ENCODE results near the gene MAN1A2.

DNA sequence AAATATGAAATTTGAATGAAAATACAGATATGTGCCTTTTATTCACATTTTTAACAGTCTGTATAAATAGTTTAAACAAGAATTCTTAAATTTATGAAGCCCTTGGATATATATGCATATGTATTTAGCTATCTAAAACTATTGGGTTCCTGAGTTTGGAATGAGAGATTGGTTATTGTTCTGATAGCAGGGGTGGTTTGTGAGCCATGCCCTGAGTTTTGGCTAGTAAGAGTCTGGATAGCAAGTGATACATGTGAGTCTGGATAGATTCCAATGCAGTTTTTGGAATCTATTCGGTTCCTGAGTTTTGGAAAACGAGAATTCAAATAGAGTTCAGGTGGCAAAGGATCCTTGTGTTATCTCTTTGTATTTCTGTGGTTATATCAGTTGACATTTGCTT, 2.8 kb downstream of the MAN1A2 start:
- TF ChIP-seq, protein P1, sequence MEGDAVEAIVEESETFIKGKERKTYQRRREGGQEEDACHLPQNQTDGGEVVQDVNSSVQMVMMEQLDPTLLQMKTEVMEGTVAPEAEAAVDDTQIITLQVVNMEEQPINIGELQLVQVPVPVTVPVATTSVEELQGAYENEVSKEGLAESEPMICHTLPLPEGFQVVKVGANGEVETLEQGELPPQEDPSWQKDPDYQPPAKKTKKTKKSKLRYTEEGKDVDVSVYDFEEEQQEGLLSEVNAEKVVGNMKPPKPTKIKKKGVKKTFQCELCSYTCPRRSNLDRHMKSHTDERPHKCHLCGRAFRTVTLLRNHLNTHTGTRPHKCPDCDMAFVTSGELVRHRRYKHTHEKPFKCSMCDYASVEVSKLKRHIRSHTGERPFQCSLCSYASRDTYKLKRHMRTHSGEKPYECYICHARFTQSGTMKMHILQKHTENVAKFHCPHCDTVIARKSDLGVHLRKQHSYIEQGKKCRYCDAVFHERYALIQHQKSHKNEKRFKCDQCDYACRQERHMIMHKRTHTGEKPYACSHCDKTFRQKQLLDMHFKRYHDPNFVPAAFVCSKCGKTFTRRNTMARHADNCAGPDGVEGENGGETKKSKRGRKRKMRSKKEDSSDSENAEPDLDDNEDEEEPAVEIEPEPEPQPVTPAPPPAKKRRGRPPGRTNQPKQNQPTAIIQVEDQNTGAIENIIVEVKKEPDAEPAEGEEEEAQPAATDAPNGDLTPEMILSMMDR (IDR thresholded peaks at IDR 0.05) = no peak
- TF ChIP-seq ZFX (IDR thresholded peaks at IDR 0.05; ENCODE audit: borderline replicate concordance) = no peak
